Mesendoderm (in vitro differentiated cells): ENCODE results near the gene SGTA.
"Not testable (repeated sequence)": the region's sequence is repeated elsewhere in the genome, so short reads cannot be mapped to it uniquely, and the experiment has no call there.

Source experiments
- DNase-seq: peaks from one replicate; pipeline ENCODE4 v3.0.0; 2013
- H2AK5ac ChIP-seq: 2 replicates; pipeline ENCODE4 v1.6.1; 2013; ENCODE audit warnings: low read length, inconsistent platforms
- H2BK120ac ChIP-seq: 2 replicates; pipeline ENCODE4 v1.6.1; 2013; ENCODE audit warnings: low read depth, mild to moderate bottlenecking, low read length, moderate library complexity, mixed read lengths
- H2BK15ac ChIP-seq: replicated peaks from 2 replicates; pipeline ENCODE4 v1.6.1; 2013; ENCODE audit warnings: low read depth, mild to moderate bottlenecking, moderate library complexity
- H2BK5ac ChIP-seq: 2 replicates; pipeline ENCODE4 v1.6.1; 2013; ENCODE audit warnings: low read length, inconsistent platforms
- H3K18ac ChIP-seq: 2 replicates; pipeline ENCODE4 v1.6.1; 2013; ENCODE audit warnings: mild to moderate bottlenecking, low read length, mixed read lengths
- H3K23ac ChIP-seq: one replicate; pipeline ENCODE4 v1.6.1; 2013; ENCODE audit warnings: low read length
- H3K27ac ChIP-seq: 2 replicates; pipeline ENCODE4 v1.5.1; 2013; ENCODE audit warnings: low read depth, mild to moderate bottlenecking, inconsistent platforms, low read length, moderate library complexity
- H3K27me3 ChIP-seq: 2 replicates; pipeline ENCODE4 v1.6.1; 2013; ENCODE audit warnings: low read length, control low read depth, mild to moderate bottlenecking, inconsistent platforms; ENCODE audit not compliant: insufficient read depth, poor library complexity
- H3K36me3 ChIP-seq: 2 replicates; pipeline ENCODE4 v1.6.1; 2013; ENCODE audit warnings: low read length, inconsistent platforms; ENCODE audit not compliant: control insufficient read depth, insufficient read depth
- H3K4ac ChIP-seq: one replicate; pipeline ENCODE4 v1.6.1; 2013; ENCODE audit warnings: low read depth, mild to moderate bottlenecking, low read length, moderate library complexity
- H3K4me1 ChIP-seq: 2 replicates; pipeline ENCODE4 v1.6.1; 2013; ENCODE audit warnings: low read depth, low read length, inconsistent platforms; ENCODE audit not compliant: control insufficient read depth
- H3K4me2 ChIP-seq: 2 replicates; pipeline ENCODE4 v1.6.1; 2013; ENCODE audit warnings: low read length
- H3K4me3 ChIP-seq: 2 replicates; pipeline ENCODE4 v1.5.1; 2013; ENCODE audit warnings: mild to moderate bottlenecking, low read length
- H3K56ac ChIP-seq: one replicate; pipeline ENCODE4 v1.6.1; 2013; ENCODE audit warnings: low read length
- H3K79me1 ChIP-seq: 2 replicates; pipeline ENCODE4 v1.6.1; 2013; ENCODE audit warnings: low read length, inconsistent platforms
- H3K79me2 ChIP-seq: 2 replicates; pipeline ENCODE4 v1.6.1; 2013; ENCODE audit warnings: mild to moderate bottlenecking, low read length; ENCODE audit not compliant: control insufficient read depth, insufficient read depth
- H3K9ac ChIP-seq: 2 replicates; pipeline ENCODE4 v1.6.1; 2013; ENCODE audit warnings: low read length, inconsistent platforms
- H4K5ac ChIP-seq: one replicate; pipeline ENCODE4 v1.6.1; 2013; ENCODE audit warnings: low read length
- H4K8ac ChIP-seq: one replicate; pipeline ENCODE4 v1.6.1; 2013; ENCODE audit warnings: low read depth, mild to moderate bottlenecking, control low read depth, low read length, moderate library complexity
- WGBS: extraction: QIAGEN DNeasy Blood & Tissue Kit; methylation state at CpG from one replicate; pipeline ENCODE4 v1.1.7; 2013; ENCODE audit warnings: low lambda C conversion rate, missing lambda C conversion rate; ENCODE audit not compliant: insufficient coverage; ENCODE audit errors: extremely low coverage; 5-methylcytosine and 5-hydroxymethylcytosine counted together

Gene SGTA

DNA sequence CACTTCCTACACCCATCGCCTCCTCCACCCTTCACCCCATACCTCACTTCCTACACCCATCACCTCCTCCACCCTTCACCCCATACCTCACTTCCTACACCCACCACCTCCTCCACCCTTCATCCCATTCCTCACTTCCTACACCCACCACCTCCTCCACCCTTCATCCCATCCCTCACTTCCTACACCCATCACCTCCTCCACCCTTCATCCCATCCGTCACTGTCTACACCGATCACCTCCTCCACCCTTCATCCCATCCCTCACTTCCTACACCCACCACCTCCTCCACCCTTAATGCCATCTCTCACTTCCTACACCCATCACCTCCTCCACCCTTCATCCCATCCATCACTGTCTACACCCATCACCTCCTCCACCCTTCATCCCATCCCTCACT lies 69.9 kb downstream of the SGTA start:
- not testable (repeated sequence) for H3K36me3 ChIP-seq, H3K79me1 ChIP-seq, H3K9ac ChIP-seq, H2BK120ac ChIP-seq, H3K4ac ChIP-seq, H3K4me3 ChIP-seq, H4K5ac ChIP-seq, H3K4me2 ChIP-seq, H3K56ac ChIP-seq, H2BK15ac ChIP-seq, H2AK5ac ChIP-seq, H3K27me3 ChIP-seq, H3K18ac ChIP-seq, DNase-seq, H4K8ac ChIP-seq, H3K23ac ChIP-seq, H2BK5ac ChIP-seq, H3K4me1 ChIP-seq, H3K27ac ChIP-seq, H3K79me2 ChIP-seq
- WGBS, result 100% methylated on average over 3 of the region's 3 CpGs

DNA sequence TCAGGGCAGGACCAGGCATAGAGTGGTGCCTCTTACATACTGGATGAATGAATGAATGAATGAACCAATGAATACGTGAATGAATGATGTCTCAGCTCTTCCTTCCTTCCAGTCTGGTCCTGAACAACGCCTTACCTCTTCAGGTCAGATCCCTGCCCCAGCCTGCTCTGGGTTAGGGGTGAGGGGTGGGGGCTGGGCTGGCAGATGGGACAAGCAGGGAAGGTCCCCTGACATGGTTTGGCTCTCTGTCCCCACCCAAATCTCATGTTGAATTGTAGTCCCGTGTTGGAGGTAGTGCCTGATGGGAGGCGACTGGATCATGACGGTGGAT lies 71.2 kb downstream of the SGTA start:
- no CpG with 5 or more reads among the region's 5 CpGs for WGBS

GRCh38 chr19:2711172-2711874 lies 71.8 kb downstream of the SGTA start:
- Histone ChIP-seq H3K4me3 (no peak overlapping the region), H3K18ac (no peak overlapping the region), H3K79me2 (no peaks in the 10 kb centered on the region), H3K4ac (no peak overlapping the region), H3K23ac (no peak overlapping the region), H3K56ac (no peak overlapping the region), H3K27ac (no peak overlapping the region), H3K9ac (no peak overlapping the region), H3K36me3 (no peaks in the 10 kb centered on the region), H4K5ac (no peak overlapping the region), H3K4me1 (no peaks in the 10 kb centered on the region), H4K8ac (no peak overlapping the region), H2BK120ac (no peak overlapping the region), H2BK5ac (no peak overlapping the region), H2AK5ac (no peak overlapping the region), H2BK15ac (no peak overlapping the region), H3K27me3 (no peaks in the 10 kb centered on the region), H3K4me2 (no peak overlapping the region), H3K79me1 (no peaks in the 10 kb centered on the region)
- DNase-seq, result no peak
- no CpG with 5 or more reads among the region's 17 CpGs for WGBS

More for the DNA sequence above, 71.2 kb downstream of the SGTA start:
- H3K4me1 ChIP-seq, result no peaks in the 10 kb centered on the region
- no peak overlapping the region for H4K5ac ChIP-seq
- H2BK15ac ChIP-seq, result no peak overlapping the region
- H2AK5ac ChIP-seq, result no peak overlapping the region
- no peak for DNase-seq
- no peak overlapping the region for H2BK5ac ChIP-seq
- no peaks in the 10 kb centered on the region for H3K79me2 ChIP-seq
- H3K27me3 ChIP-seq, result no peaks in the 10 kb centered on the region
- H3K79me1 ChIP-seq, result no peaks in the 10 kb centered on the region
- no peak overlapping the region for H3K9ac ChIP-seq
- no peak overlapping the region for H3K56ac ChIP-seq
- no peak overlapping the region for H3K4me2 ChIP-seq
- no peak overlapping the region for H4K8ac ChIP-seq
- H3K23ac ChIP-seq, result no peak overlapping the region
- no peaks in the 10 kb centered on the region for H3K36me3 ChIP-seq
- no peak overlapping the region for H3K18ac ChIP-seq
- H3K4ac ChIP-seq, result no peak overlapping the region
- no peak overlapping the region for H3K4me3 ChIP-seq
- H2BK120ac ChIP-seq, result no peak overlapping the region
- H3K27ac ChIP-seq, result no peak overlapping the region

GRCh38 chr19:2706251-2706650 lies 76.8 kb downstream of the SGTA start:
- Histone ChIP-seq H2BK5ac (no peak overlapping the region), H3K27ac (no peak overlapping the region), H3K36me3 (no peaks in the 10 kb centered on the region), H2AK5ac (no peak overlapping the region), H4K8ac (no peak overlapping the region), H3K4me1 (no peaks in the 10 kb centered on the region), H3K79me1 (no peaks in the 10 kb centered on the region), H3K4ac (no peak overlapping the region), H3K4me3 (no peak overlapping the region), H2BK120ac (no peak overlapping the region), H3K79me2 (no peaks in the 10 kb centered on the region), H3K4me2 (no peak overlapping the region), H3K27me3 (peaks cover 6% of the 10 kb centered on the region), H4K5ac (no peak overlapping the region), H2BK15ac (no peak overlapping the region), H3K56ac (no peak overlapping the region), H3K23ac (no peak overlapping the region), H3K9ac (no peak overlapping the region), H3K18ac (no peak overlapping the region)
- no peak for DNase-seq
- no CpG with 5 or more reads among the region's 5 CpGs for WGBS
